Thymus (tissue), 11 donors: ENCODE results near the gene NUDT4B. TPM values are rescaled to one million over a fixed set of nuclear protein-coding genes. Genes with fewer than 3 reads are reported as not detected.
"Not testable (repeated sequence)": the region's sequence is repeated elsewhere in the genome, so short reads cannot be mapped to it uniquely, and the experiment has no call there.

ENCODE experiments used
- DNase-seq, 9 donors: peaks; one replicate each; pipeline ENCODE4 v3.0.0-alpha.2; 2013; ENCODE audit warnings: low spot score in 9 of 9, low read depth in 6 of 9, missing footprints in 1 of 9
- H3K27ac ChIP-seq, 2 donors: one replicate each; pipeline ENCODE4 v1.5.1; 2013; ENCODE audit warnings: control low read depth in 1 of 2, low read depth in 1 of 2, low read length in 1 of 2, mild to moderate bottlenecking in 1 of 2, moderate library complexity in 1 of 2
- H3K27me3 ChIP-seq, 2 donors: one replicate each; pipeline ENCODE4 v1.5.1; 2013; ENCODE audit warnings: low read length in 1 of 2; ENCODE audit not compliant: control insufficient read depth in 2 of 2, insufficient read depth in 1 of 2
- H3K36me3 ChIP-seq, 2 donors: one replicate each; pipeline ENCODE4 v1.5.1; 2013; ENCODE audit warnings: low read length in 1 of 2, mild to moderate bottlenecking in 1 of 2, moderate library complexity in 1 of 2; ENCODE audit not compliant: control insufficient read depth in 2 of 2, insufficient read depth in 2 of 2
- H3K4me1 ChIP-seq, 2 donors: one replicate each; pipeline ENCODE4 v1.5.1; 2013; ENCODE audit warnings: low read length in 2 of 2; ENCODE audit not compliant: control insufficient read depth in 2 of 2, insufficient read depth in 2 of 2
- H3K4me3 ChIP-seq, 2 donors: one replicate each; pipeline ENCODE4 v1.5.1; 2013; ENCODE audit warnings: low read length in 2 of 2, control low read depth in 1 of 2, mild to moderate bottlenecking in 1 of 2
- H3K9me3 ChIP-seq, 2 donors: one replicate each; pipeline ENCODE4 v1.5.1; 2013; ENCODE audit warnings: low read length in 1 of 2, mild to moderate bottlenecking in 1 of 2; ENCODE audit not compliant: control insufficient read depth in 2 of 2, insufficient read depth in 1 of 2
- WGBS: extraction: QIAGEN DNeasy Blood & Tissue Kit; methylation state at CpG from one replicate; pipeline ENCODE4 v1.1.7; 2013; 5-methylcytosine and 5-hydroxymethylcytosine counted together
- polyA plus RNA-seq: library from polyadenylated mRNA; stranded (reverse); fragments of 200-250 nt; gene quantifications from one replicate; pipeline ENCODE4 v1.2.3, GENCODE V29; 2013
- total RNA-seq: library from RNA; stranded (reverse); fragments of 120-200 nt; gene quantifications from one replicate; pipeline ENCODE4 v1.2.4, GENCODE V29; 2013
- donor health status: healthy.

NUDT4B gene
- total and polyA plus RNA-seq, 2 donors, result 0.76 to 1.1 TPM

DNA sequence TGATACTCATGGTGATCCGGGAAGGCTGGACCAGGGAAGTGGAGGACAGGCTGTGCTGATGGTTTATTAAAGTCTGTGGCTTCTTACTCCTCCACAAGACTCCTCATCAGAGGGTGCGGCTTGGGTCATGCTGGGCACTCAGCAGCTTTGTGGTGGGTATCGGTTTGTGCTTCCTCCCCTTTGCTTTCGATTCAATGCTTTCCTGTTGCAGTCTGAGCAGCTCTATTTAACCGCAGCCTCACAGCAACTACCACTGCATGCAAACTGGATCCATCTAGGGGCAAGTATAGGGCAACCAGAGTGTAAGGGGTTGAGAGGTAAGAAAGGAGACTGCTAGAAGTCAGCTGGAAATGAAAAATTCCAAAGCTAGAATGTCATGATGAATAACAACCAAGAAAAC lies 9.8 kb downstream of the NUDT4B start:
- not testable (repeated sequence) for H3K27me3 ChIP-seq, H3K9me3 ChIP-seq, DNase-seq, H3K4me1 ChIP-seq, H3K36me3 ChIP-seq, H3K27ac ChIP-seq, H3K4me3 ChIP-seq
- no CpG with 5 or more reads among the region's 5 CpGs for WGBS

DNA sequence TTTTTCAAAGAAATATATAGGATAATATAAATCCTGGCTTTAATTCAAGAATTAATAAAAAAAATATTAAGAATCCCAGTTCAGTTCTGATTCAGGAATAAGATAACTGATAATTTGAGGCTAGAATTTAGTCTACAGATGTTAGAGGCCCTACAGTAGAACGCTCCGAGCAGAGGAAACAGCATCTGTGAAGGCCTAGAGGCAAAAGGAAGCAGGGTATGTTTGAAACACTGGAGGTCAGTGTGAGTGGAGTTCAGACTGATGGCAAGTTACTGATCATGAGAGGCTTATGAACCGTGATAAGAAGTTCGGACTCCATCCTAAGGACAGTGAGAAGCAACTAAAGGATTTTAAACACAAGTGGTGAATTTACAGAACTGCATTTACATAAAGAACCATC lies 10.4 kb downstream of the NUDT4B start:
- not testable (repeated sequence) for H3K36me3 ChIP-seq, H3K4me3 ChIP-seq, H3K9me3 ChIP-seq, H3K27me3 ChIP-seq, H3K27ac ChIP-seq, H3K4me1 ChIP-seq, DNase-seq
- no CpG with 5 or more reads among the region's 4 CpGs for WGBS

DNA sequence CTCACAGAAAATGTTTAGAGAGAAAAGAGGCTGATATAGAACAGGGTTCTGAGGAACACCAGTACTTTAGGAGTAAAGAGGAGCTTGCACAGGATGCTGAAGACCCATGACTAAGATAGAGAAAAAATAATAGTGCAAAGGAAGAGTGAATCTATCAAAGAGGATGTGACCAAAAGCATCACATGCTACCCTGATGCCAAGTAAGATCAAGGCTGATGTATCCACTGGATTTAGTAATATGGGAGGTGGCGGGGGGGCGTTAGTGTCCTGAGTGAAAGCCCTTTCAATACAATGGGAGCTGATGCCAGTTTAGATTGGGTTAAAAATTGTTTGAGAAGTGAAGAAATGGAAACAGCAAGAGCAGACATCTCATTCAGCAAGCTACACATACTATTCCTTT lies 11.2 kb downstream of the NUDT4B start:
- H3K36me3 ChIP-seq, H3K27me3 ChIP-seq, H3K27ac ChIP-seq, DNase-seq, H3K9me3 ChIP-seq, H3K4me1 ChIP-seq, H3K4me3 ChIP-seq: not testable (repeated sequence)
- 97% methylated on average over 2 of the region's 2 CpGs for WGBS

DNA sequence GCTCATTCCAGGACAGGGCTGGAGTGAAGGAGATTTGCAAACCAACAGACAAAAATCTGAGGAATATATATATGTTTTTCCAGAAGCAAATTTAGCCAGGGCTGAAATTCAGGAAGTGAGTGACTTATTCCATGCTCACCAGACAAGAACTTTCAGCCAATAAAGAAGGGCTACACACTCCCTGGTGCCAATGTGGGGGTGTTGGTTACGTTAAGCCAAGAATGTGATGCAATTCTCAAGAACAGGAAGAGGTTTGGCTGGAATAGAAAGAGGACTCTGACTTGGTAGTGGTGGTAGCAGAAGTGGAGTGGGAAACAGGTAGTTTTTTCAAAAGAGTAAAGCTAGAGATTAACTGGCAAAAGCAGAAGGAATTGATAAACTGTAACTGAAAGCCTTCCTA lies 11.6 kb downstream of the NUDT4B start:
- not testable (repeated sequence) for H3K4me3 ChIP-seq, H3K36me3 ChIP-seq, H3K9me3 ChIP-seq, DNase-seq, H3K27ac ChIP-seq, H3K27me3 ChIP-seq, H3K4me1 ChIP-seq
- no CpG with 5 or more reads among the region's 1 CpG for WGBS

DNA sequence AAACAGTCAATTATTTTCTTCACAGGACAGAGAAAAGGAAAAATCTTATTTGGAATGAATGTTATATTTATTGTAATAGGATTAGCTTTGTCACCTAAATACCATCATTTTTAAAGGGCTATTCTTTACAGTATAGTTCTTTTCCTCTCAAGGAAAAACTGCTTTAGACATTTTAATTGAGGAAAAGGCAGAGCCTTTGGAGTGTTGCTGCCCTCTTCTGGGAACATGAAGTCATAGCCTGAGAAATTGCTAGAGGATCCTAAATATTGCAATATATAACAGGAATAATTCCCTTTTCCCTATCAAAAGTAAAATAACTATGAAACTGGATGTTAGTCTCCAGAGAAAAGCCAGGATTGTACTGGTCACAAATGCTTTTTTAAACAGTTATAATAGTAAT lies 12.8 kb downstream of the NUDT4B start:
- not testable (repeated sequence) for H3K36me3 ChIP-seq, DNase-seq, H3K9me3 ChIP-seq, H3K27ac ChIP-seq, H3K4me3 ChIP-seq, H3K27me3 ChIP-seq, H3K4me1 ChIP-seq

DNA sequence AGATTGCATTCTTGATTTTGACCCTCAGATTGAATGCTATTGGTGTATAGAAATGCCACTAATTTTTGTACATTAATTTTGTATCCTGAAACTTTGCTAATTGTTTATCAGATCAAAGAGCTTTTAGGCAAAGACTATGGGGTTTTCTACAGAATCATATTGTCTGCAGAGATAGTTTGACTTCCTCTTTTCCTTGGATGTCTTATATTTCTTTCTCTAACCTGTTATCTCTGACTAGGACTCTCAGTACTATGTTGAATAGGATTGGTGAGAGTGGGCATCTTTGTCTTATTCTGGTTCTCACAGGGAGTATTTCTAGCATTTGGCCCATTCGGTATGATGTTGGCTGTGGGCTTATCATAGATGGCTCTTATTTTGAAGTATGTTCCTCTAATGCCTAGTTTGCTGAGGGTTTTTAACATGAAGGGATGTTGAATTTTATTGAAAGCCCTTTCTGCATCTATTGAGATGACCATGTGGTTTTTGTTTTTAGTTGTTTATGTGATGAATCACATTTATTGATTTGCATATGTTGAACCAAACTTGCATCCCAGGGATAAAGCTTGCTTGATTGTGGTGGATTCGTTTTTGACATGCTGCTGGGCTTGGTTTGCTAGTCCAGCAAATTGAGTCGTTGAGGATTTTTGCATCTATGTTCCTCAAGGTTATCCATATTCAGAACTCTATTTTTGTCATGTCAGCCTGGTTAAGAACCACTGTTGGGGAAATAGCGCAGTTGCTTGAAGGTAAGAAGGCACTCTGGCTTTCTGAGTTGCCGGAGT lies 16.9 kb downstream of the NUDT4B start:
- not testable (repeated sequence) for H3K27ac ChIP-seq, H3K27me3 ChIP-seq, H3K4me1 ChIP-seq, H3K36me3 ChIP-seq, H3K4me3 ChIP-seq, DNase-seq, H3K9me3 ChIP-seq
- WGBS, result no CpG with 5 or more reads among the region's 5 CpGs

DNA sequence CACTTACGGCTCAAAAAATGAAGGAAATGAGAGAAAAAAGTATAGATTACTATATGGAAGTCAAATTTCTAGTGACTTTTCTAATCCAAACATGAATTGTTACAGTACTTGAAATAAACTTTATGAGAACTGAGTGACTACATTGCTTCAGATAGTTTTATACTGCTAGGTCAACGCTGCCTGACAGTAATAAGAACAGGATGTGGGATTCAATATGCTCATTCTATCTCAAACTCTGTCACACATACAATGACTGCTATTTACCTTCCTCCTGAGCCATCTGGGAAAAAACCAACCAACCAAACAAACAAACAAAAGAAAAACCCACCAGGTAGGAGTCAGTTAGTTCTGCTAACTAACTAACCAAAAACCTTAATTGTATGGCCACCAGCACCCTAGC lies 20.0 kb downstream of the NUDT4B start:
- H3K36me3 ChIP-seq, H3K27me3 ChIP-seq, H3K4me1 ChIP-seq, H3K27ac ChIP-seq, H3K9me3 ChIP-seq, H3K4me3 ChIP-seq, DNase-seq: not testable (repeated sequence)
- WGBS, result no CpG with 5 or more reads among the region's 2 CpGs

DNA sequence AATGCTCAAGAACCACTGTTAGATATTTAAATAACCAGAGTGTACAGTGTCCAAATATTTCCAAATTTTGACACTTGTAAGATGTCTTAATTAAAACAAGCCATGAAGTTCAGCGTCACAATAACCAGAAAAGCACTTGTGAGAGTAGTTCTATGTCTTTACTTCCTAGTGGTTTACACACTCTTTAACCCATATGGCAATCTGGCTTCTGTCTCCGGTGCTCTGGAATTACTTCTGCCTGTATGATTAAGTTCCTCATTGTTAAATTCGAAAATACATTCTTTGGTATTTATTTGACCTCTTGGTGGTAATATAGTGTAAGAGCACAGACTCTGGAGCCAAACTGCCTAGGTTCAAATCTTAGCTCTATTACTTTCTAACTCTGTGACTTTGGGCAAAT lies 20.9 kb downstream of the NUDT4B start:
- not testable (repeated sequence) for H3K4me1 ChIP-seq, H3K36me3 ChIP-seq, DNase-seq, H3K27me3 ChIP-seq, H3K4me3 ChIP-seq, H3K9me3 ChIP-seq, H3K27ac ChIP-seq
- no CpG with 5 or more reads among the region's 3 CpGs for WGBS

DNA sequence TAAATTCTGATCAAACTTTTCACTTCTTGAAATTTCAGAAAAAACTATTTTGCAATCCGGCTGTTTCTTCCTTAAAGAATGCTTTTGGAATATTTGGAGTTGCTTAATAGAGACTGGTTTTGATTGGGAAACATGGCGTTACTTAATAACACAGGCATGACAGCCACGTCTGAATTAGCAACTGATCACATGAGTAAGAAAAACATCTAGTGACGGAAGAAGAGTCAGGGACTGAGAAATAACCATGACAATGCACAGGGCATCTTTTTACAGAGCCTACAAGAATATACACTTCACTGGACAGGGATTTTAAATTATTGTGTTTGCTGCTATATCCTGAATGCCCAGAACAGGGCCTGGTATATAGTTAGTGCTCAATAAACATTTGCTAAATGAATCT lies 25.1 kb downstream of the NUDT4B start:
- not testable (repeated sequence) for H3K9me3 ChIP-seq, H3K27ac ChIP-seq, H3K27me3 ChIP-seq, H3K4me3 ChIP-seq, H3K4me1 ChIP-seq, DNase-seq, H3K36me3 ChIP-seq
- no CpG with 5 or more reads among the region's 4 CpGs for WGBS

DNA sequence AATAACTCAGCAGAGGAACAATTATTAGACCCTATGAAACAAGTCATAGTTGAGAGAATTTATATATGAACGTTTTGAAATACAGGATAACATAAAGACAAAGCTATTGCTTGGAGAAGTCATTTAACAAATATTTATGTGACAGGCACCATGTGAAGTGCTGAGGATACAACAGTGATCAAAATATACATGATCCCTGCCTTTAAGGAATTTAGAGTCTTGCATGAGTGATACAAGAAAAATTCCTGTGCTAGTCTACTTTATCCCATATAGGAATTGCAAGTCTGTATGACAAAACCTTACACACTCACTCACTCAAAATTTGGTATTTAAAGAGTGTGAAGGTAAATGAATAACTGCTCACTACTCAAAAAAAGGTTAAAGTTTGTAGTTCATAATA lies 25.5 kb downstream of the NUDT4B start:
- no CpG with 5 or more reads among the region's 1 CpG for WGBS
- H3K27me3 ChIP-seq, H3K4me3 ChIP-seq, H3K9me3 ChIP-seq, H3K27ac ChIP-seq, H3K4me1 ChIP-seq, DNase-seq, H3K36me3 ChIP-seq: not testable (repeated sequence)
